Measurements from ENCODE around the gene ZBTB48.

DNA sequence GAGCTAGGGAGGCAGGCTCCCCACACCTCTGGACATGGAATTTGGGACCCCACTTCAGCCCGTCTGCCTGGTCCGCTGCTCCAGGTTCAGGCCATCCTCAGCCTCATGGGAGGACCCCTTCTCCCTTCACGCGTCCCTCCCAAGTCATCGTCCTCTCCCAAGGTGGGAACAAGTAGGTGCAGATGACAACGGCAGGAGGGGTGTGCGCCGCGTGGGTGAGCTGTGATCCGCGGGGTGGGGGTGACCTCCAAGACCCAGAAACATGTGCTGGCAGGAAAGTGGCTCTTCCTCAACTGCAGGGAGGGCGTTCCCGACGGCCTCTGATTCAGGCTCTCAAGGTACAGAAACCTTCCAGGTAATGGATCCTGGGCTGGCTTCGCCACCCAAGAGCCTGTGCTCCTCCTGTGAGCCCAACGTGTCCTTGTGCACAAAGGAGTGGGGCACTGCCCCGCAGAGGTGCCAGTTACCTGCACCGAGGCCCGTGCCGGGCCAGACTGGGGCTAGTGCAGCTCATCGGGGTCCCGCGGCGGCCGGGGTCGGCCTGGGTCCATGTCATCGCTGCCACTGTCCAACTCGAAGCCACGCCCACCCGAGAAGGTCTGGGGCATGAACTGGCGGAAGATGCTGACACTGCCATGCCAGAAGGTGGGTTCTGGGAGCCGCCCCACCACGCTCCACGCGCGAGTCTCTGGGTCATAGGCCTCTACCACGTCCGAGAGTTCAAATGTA, 13.2 kb downstream of the ZBTB48 start:
- TF ChIP-seq, protein P1, sequence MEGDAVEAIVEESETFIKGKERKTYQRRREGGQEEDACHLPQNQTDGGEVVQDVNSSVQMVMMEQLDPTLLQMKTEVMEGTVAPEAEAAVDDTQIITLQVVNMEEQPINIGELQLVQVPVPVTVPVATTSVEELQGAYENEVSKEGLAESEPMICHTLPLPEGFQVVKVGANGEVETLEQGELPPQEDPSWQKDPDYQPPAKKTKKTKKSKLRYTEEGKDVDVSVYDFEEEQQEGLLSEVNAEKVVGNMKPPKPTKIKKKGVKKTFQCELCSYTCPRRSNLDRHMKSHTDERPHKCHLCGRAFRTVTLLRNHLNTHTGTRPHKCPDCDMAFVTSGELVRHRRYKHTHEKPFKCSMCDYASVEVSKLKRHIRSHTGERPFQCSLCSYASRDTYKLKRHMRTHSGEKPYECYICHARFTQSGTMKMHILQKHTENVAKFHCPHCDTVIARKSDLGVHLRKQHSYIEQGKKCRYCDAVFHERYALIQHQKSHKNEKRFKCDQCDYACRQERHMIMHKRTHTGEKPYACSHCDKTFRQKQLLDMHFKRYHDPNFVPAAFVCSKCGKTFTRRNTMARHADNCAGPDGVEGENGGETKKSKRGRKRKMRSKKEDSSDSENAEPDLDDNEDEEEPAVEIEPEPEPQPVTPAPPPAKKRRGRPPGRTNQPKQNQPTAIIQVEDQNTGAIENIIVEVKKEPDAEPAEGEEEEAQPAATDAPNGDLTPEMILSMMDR (IDR thresholded peaks at IDR 0.05), result no peak
- TF ChIP-seq EP300 (IDR thresholded peaks at IDR 0.05) (no peak), POLR2AphosphoS5 (IDR thresholded peaks at IDR 0.05) (no peak), POLR2A (IDR thresholded peaks at IDR 0.05) (no peak)

Data from gastroesophageal sphincter (tissue), 3 donors.